GM10266 (cell line): ENCODE results near the gene SLC4A3.
"Not testable (repeated sequence)": the region's sequence is repeated elsewhere in the genome, so short reads cannot be mapped to it uniquely, and the experiment has no call there.

Source experiments
- DNase-seq: peaks from one replicate; pipeline ENCODE4 v3.0.0; 2012; ENCODE audit errors: extremely low spot score
- CTCF ChIP-seq: IDR thresholded peaks from 2 replicates; pipeline ENCODE4 v1.5.1; 2012; ENCODE audit warnings: mild to moderate bottlenecking, low read depth; ENCODE audit not compliant: control insufficient read depth, insufficient read depth; ENCODE audit errors: missing control alignments

Gene SLC4A3

GRCh38 chr2:219644801-219645480, 17.5 kb downstream of the SLC4A3 start:
- DNase-seq = no peak
- no peak for TF ChIP-seq CTCF

- TF ChIP-seq CTCF = no peak
- DNase-seq = no peak
These were observed 18.4 kb downstream of the SLC4A3 start for GRCh38 chr2:219645631-219646527.

GRCh38 chr2:219648176-219648575, 20.7 kb downstream of the SLC4A3 start:
- no peak for DNase-seq
- no peak for TF ChIP-seq CTCF

GRCh38 chr2:219648963-219649362, 21.5 kb downstream of the SLC4A3 start:
- no peak for DNase-seq
- TF ChIP-seq CTCF = no peak

- no peak for DNase-seq
- no peak for TF ChIP-seq CTCF
These were observed 23.2 kb downstream of the SLC4A3 start for GRCh38 chr2:219650426-219651248.

- DNase-seq = not testable (repeated sequence)
These were observed 24.2 kb downstream of the SLC4A3 start for GRCh38 chr2:219651656-219652055.

GRCh38 chr2:219656526-219656925, 29.1 kb downstream of the SLC4A3 start:
- TF ChIP-seq CTCF = no peak
- no peak for DNase-seq
